H1 (cell line): ENCODE data around the gene DOCK6. TPM values are rescaled to one million over a fixed set of nuclear protein-coding genes. Genes with fewer than 3 reads are reported as not detected.

Experiments
- CTCF ChIA-PET: fragments of 300-600 bp; sonication (Branson Sonifier 250); formaldehyde crosslinking; loops from one replicate; lab custom pipeline; 2021; ENCODE audit not compliant: partially characterized antibody; lab: Charles Lee
- POLR2A ChIA-PET: fragments of 300-600 bp; sonication (Branson Sonifier 250); formaldehyde crosslinking; loops from one replicate; lab custom pipeline; 2021; ENCODE audit warnings: inconsistent platforms; ENCODE audit not compliant: partially characterized antibody; lab: Charles Lee
- DNase-seq, 2 experiments: peaks; one replicate each; pipeline versions ENCODE4 v3.0.0 to v3.0.0-alpha.2; 2010 to 2022; ENCODE audit warnings: low spot score in 2 of 2, low read depth in 1 of 2, mixed read lengths in 1 of 2
- FAIRE-seq: peaks from 2 replicates; lab custom pipeline; 2011; peaks lifted over from hg19 to GRCh38; lab: Jason Lieb, UNC
- H2AFZ ChIP-seq: 2 replicates; pipeline ENCODE4 v1.8.1; 2012; ENCODE audit warnings: low read length, inconsistent platforms
- H2AK5ac ChIP-seq: 2 replicates; pipeline ENCODE4 v1.6.1; 2013; ENCODE audit warnings: low read depth, low read length
- H2BK120ac ChIP-seq: replicated peaks from 2 replicates; pipeline ENCODE3; 2013; ENCODE audit warnings: low read depth, low read length, inconsistent platforms
- H2BK12ac ChIP-seq: 2 replicates; pipeline ENCODE4 v1.6.1; 2013; ENCODE audit warnings: low read depth, low read length
- H2BK15ac ChIP-seq: 2 replicates; pipeline ENCODE4 v1.6.1; 2013; ENCODE audit warnings: low read length
- H2BK20ac ChIP-seq: 2 replicates; pipeline ENCODE4 v1.6.1; 2013; ENCODE audit warnings: low read length
- H2BK5ac ChIP-seq: 2 replicates; pipeline ENCODE4 v1.6.1; 2013; ENCODE audit warnings: low read depth, low read length
- H3K14ac ChIP-seq: 2 replicates; pipeline ENCODE4 v1.6.1; 2013; ENCODE audit warnings: inconsistent platforms; ENCODE audit not compliant: insufficient read length
- H3K18ac ChIP-seq: 2 replicates; pipeline ENCODE4 v1.6.1; 2013; ENCODE audit warnings: low read length; ENCODE audit errors: extremely low read depth
- H3K23ac ChIP-seq: 2 replicates; pipeline ENCODE4 v1.6.1; 2013; ENCODE audit warnings: inconsistent platforms; ENCODE audit not compliant: insufficient read length
- H3K23me2 ChIP-seq: 2 replicates; pipeline ENCODE4 v1.6.1; 2013; ENCODE audit warnings: low read depth, low read length
- H3K27ac ChIP-seq: 2 replicates; pipeline ENCODE4 v1.6.1; 2011; ENCODE audit warnings: low read depth, low read length, inconsistent platforms
- H3K27me3 ChIP-seq, 4 experiments: replicated peaks in 1 of 4; 1 replicate in 1 of 4; 2 replicates in 3 of 4; pipeline versions ENCODE4 v1.6.1 to v1.8.1; 2011 to 2013; ENCODE audit warnings: low read length in 3 of 4, mild to moderate bottlenecking in 3 of 4, inconsistent platforms in 2 of 4, mixed read lengths in 2 of 4, moderate library complexity in 1 of 4; ENCODE audit not compliant: control insufficient read depth in 3 of 4, insufficient read depth in 3 of 4; ENCODE audit errors: extremely low read depth in 1 of 4
- H3K36me3 ChIP-seq, 4 experiments: 2 replicates each; pipeline versions ENCODE4 v1.6.1 to v1.8.1; 2011 to 2013; ENCODE audit warnings: mild to moderate bottlenecking in 4 of 4, low read length in 3 of 4, moderate library complexity in 2 of 4, control low read depth in 1 of 4, inconsistent platforms in 1 of 4; ENCODE audit not compliant: insufficient read depth in 4 of 4, control insufficient read depth in 2 of 4
- H3K4ac ChIP-seq: replicated peaks from 2 replicates; pipeline ENCODE3; 2013; ENCODE audit warnings: low read length, low read depth, mixed read lengths, inconsistent platforms; ENCODE audit not compliant: insufficient read length
- H3K4me1 ChIP-seq, 4 experiments: replicated peaks in 1 of 4; 1 replicate in 1 of 4; 2 replicates in 3 of 4; pipeline versions ENCODE4 v1.6.1 to v1.8.1; 2011 to 2013; ENCODE audit warnings: low read length in 3 of 4, inconsistent platforms in 2 of 4, mixed read lengths in 1 of 4; ENCODE audit not compliant: insufficient read depth in 4 of 4, control insufficient read depth in 3 of 4
- H3K4me2 ChIP-seq, 2 experiments: 2 replicates each; pipeline versions ENCODE4 v1.6.1 to v1.8.1; 2011 to 2013; ENCODE audit warnings: low read depth in 2 of 2, low read length in 2 of 2, control low read depth in 1 of 2, inconsistent platforms in 1 of 2, mild to moderate bottlenecking in 1 of 2; ENCODE audit not compliant: insufficient read depth in 1 of 2
- H3K4me3 ChIP-seq, 4 experiments: fragments of 200-600, 300-600 bp in 1 of 4; sonication (generic), shearing (Covaris generic), sonication (Bioruptor Twin) in 1 of 4; 2 replicates each; pipeline versions ENCODE4 v1.5.1 to v1.8.1; 2011 to 2016; ENCODE audit warnings: low read length in 4 of 4, low read depth in 3 of 4, control low read depth in 2 of 4, inconsistent platforms in 2 of 4, mild to moderate bottlenecking in 2 of 4, mixed read lengths in 1 of 4, moderate library complexity in 1 of 4; ENCODE audit not compliant: insufficient read depth in 2 of 4; ENCODE audit errors: extremely low read depth in 1 of 4
- H3K56ac ChIP-seq: replicated peaks from 2 replicates; pipeline ENCODE3; 2013; ENCODE audit warnings: low read depth, mild to moderate bottlenecking, mixed read lengths, low read length, inconsistent platforms; ENCODE audit not compliant: insufficient read length
- H3K79me1 ChIP-seq: 2 replicates; pipeline ENCODE4 v1.6.1; 2013; ENCODE audit warnings: low read depth, low read length, control low read depth
- H3K79me2 ChIP-seq, 2 experiments: 2 replicates each; pipeline versions ENCODE4 v1.6.1 to v1.8.1; 2012 to 2013; ENCODE audit warnings: low read length in 2 of 2, mild to moderate bottlenecking in 2 of 2, inconsistent platforms in 1 of 2; ENCODE audit not compliant: insufficient read depth in 2 of 2, control insufficient read depth in 1 of 2
- H3K9ac ChIP-seq, 4 experiments: replicated peaks in 1 of 4; 1 replicate in 1 of 4; 2 replicates in 3 of 4; pipeline versions ENCODE4 v1.6.1 to v1.8.1; 2011 to 2013; ENCODE audit warnings: low read depth in 3 of 4, low read length in 3 of 4, control low read depth in 2 of 4, mild to moderate bottlenecking in 2 of 4, moderate library complexity in 2 of 4, inconsistent platforms in 1 of 4; ENCODE audit errors: extremely low read depth in 1 of 4
- H3K9me3 ChIP-seq, 2 experiments: 2 replicates each; pipeline versions ENCODE4 v1.6.1 to v1.8.1; 2012 to 2013; ENCODE audit warnings: mild to moderate bottlenecking in 2 of 2, moderate library complexity in 2 of 2, control low read depth in 1 of 2, inconsistent platforms in 1 of 2, low read depth in 1 of 2, low read length in 1 of 2, mixed read lengths in 1 of 2; ENCODE audit not compliant: insufficient read depth in 2 of 2
- H4K20me1 ChIP-seq, 2 experiments: replicated peaks in 1 of 2; 2 replicates each; pipeline versions ENCODE3 to v1.8.1; 2011 to 2013; ENCODE audit warnings: inconsistent platforms in 2 of 2, low read length in 2 of 2, mild to moderate bottlenecking in 1 of 2; ENCODE audit not compliant: insufficient read depth in 2 of 2, control insufficient read depth in 1 of 2
- H4K5ac ChIP-seq: 2 replicates; pipeline ENCODE4 v1.6.1; 2013; ENCODE audit warnings: low read length, low read depth, mixed read lengths, inconsistent platforms; ENCODE audit not compliant: insufficient read length
- H4K8ac ChIP-seq: 2 replicates; pipeline ENCODE4 v1.8.0; 2013; ENCODE audit warnings: mild to moderate bottlenecking, moderate library complexity, low read length, inconsistent platforms; ENCODE audit not compliant: insufficient read depth; ENCODE audit errors: extremely low read depth
- H4K91ac ChIP-seq: replicated peaks from 2 replicates; pipeline ENCODE3; 2013; ENCODE audit warnings: low read length, mixed read lengths, inconsistent platforms; ENCODE audit not compliant: insufficient read length
- BCL11A ChIP-seq, 2 experiments: IDR thresholded peaks; one replicate each; pipeline ENCODE4 v1.6.1; 2011; ENCODE audit warnings: low read depth in 2 of 2, low read length in 2 of 2, mild to moderate bottlenecking in 2 of 2
- MAFK ChIP-seq: IDR thresholded peaks from 2 replicates; pipeline ENCODE4 v1.6.1; 2012; ENCODE audit warnings: low read depth, mild to moderate bottlenecking, improper control_type of control experiment, low read length
- RBBP5 ChIP-seq: IDR thresholded peaks from 2 replicates; pipeline ENCODE4 v1.7.1; 2012; ENCODE audit warnings: low read depth, mild to moderate bottlenecking, inconsistent platforms, low read length, moderate library complexity, borderline replicate concordance
- RXRA ChIP-seq: IDR thresholded peaks from 2 replicates; pipeline ENCODE4 v1.6.1; 2011; ENCODE audit warnings: low read depth, mild to moderate bottlenecking, low read length, moderate library complexity; ENCODE audit not compliant: insufficient read depth
- SRF ChIP-seq: IDR thresholded peaks from 2 replicates; pipeline ENCODE4 v1.6.1; 2011; ENCODE audit warnings: mild to moderate bottlenecking, low read depth, low read length, moderate library complexity
- TAF7 ChIP-seq: optimal IDR thresholded peaks from 2 replicates; pipeline ENCODE3; 2011; ENCODE audit warnings: low read depth, mild to moderate bottlenecking, inconsistent platforms, low read length, moderate library complexity, borderline replicate concordance
- WGBS, 2 experiments: shearing (Covaris generic) in 1 of 2; methylation state at CpG; one replicate each; pipeline versions ENCODE4 v1.1.6 to v1.1.7; 2013 to 2015; ENCODE audit warnings: low lambda C conversion rate in 2 of 2, mixed read lengths in 2 of 2, inconsistent platforms in 1 of 2, low coverage in 1 of 2, missing lambda C conversion rate in 1 of 2; ENCODE audit not compliant: insufficient replicate concordance in 2 of 2, insufficient coverage in 1 of 2, insufficient read length in 1 of 2; ENCODE audit errors: extremely low coverage in 1 of 2, missing lambda C conversion rate in 1 of 2; 5-methylcytosine and 5-hydroxymethylcytosine counted together
- polyA plus RNA-seq, 7 experiments: library from polyadenylated mRNA; depleted of rRNA in 3 of 7; stranded (reverse) in 5 of 7; unstranded in 2 of 7; fragments of >200 nt in 5 of 7; fragments of 200-250 nt in 2 of 7; gene quantifications; 1 replicate in 5 of 7; 2 replicates in 1 of 7; 4 replicates in 1 of 7; pipeline versions ENCODE4 v1.2.1 to v1.2.3, GENCODE V29; 2011 to 2013; ENCODE audit warnings: missing spikeins in 2 of 7, mixed read lengths in 2 of 7
- total RNA-seq: library from RNA; stranded (reverse); fragmentation: NEBNext Ultra II Directional; extraction: Animal tissue kit (Norgen Biotek cat#: 25700); gene quantifications from 2 replicates; pipeline ENCODE4 v1.2.1, GENCODE V29; 2021

Gene DOCK6
- total and polyA plus RNA-seq, 2 of the 8 experiments (the other 6 are each of a cell fraction or from before 2014, with no cell fraction given) = 25.5 to 54.7 TPM

GRCh38 chr19:11260996-11261395 is 1.3 kb downstream of the DOCK6 start:
- no peaks in the 10 kb centered on the region for H3K36me3 ChIP-seq
- H2BK15ac ChIP-seq = no peak overlapping the region
- CTCF ChIA-PET = interaction anchor here (0.9 to 1.4 kb wide), 2 partner anchors 18 to 26 kb away, joined by 3 read pairs; no protein-coding TSS in a partner anchor
- POLR2A ChIA-PET = interaction anchor here (0.9 to 1.4 kb wide), 3 partner anchors 9 to 114 kb away, joined by 3 to 5 read pairs (median 3); partner anchors contain the start of gene SWSAP1
- no peak for FAIRE-seq
- no peak overlapping the region for H2BK20ac ChIP-seq
- no peaks in the 10 kb centered on the region for H3K27me3 ChIP-seq
- H3K23ac ChIP-seq = no peak overlapping the region
- no peak overlapping the region for H3K18ac ChIP-seq
- no peak overlapping the region for H2BK5ac ChIP-seq
- no peaks in the 10 kb centered on the region for H3K9me3 ChIP-seq
- no peak overlapping the region for H3K4ac ChIP-seq
- no peak overlapping the region for H2AFZ ChIP-seq
- H3K4me3 ChIP-seq = peak overlapping the region; percentile 39 to 77 (median 72); a peak in 3 of 8 replicates
- no peak overlapping the region for H4K91ac ChIP-seq
- peaks cover 0 to 6% of the 10 kb centered on the region in 2 experiments; a peak in 1 of 4 replicates for H3K79me2 ChIP-seq
- no peak overlapping the region for H3K9ac ChIP-seq
- WGBS, 2 experiments = 78% methylated on average over 4 of the region's 5 CpGs; no CpG with 5 or more reads in 1 of the 2 experiments
- peaks cover 0 to 9% (median 3%) of the 10 kb centered on the region in 4 experiments; a peak in 5 of 7 replicates for H3K4me1 ChIP-seq
- no peak for DNase-seq
- no peak overlapping the region for H3K14ac ChIP-seq
- TF ChIP-seq SRF = no peak
- no peak for TF ChIP-seq RBBP5
- TF ChIP-seq TAF7 = no peak
- no peak for TF ChIP-seq MAFK
- no peak for TF ChIP-seq RXRA
- TF ChIP-seq BCL11A (IDR thresholded peaks at IDR 0.05; ENCODE audit: low read depth in 2 of 2, low read length in 2 of 2) = no peak
- TF ChIP-seq, all 59 proteins: peak for 0
- Histone ChIP-seq H2AK5ac (no peak overlapping the region), H3K4me2 (peak overlapping the region; percentile 58 to 80), H4K20me1 (peaks cover 0 to 2% of the 10 kb centered on the region in 2 experiments), H2BK12ac (no peak overlapping the region), H4K8ac (no peak overlapping the region), H3K56ac (no peak overlapping the region), H3K23me2 (no peaks in the 10 kb centered on the region; the same call in 1 of the 2 replicates), H3K27ac (no peak overlapping the region), H3K79me1 (peaks cover 3% of the 10 kb centered on the region; the same call in 1 of the 2 replicates), H2BK120ac (no peak overlapping the region), H4K5ac (no peak overlapping the region)
